Activated naive CD4-positive, alpha-beta T cell treated with anti-CD3 and anti-CD28 coated beads, Interleukin-2, amount 50 U/mL, for 16 hours (primary cell): Measurements from ENCODE around the gene SDK1.

ENCODE experiments used
- DNase-seq: peaks from one replicate; pipeline ENCODE4 v3.0.0-alpha.2; 2020

SDK1 gene

GRCh38 chr7:3300651-3301448 is at the start of gene SDK1:
Gene SDK1, plus strand, starts transcription at chr7:3301252. Its CDS starts 335 bp downstream, at chr7:3301587.
- DNase-seq, result peak; percentile 94

- no peak for DNase-seq
Measured at GRCh38 chr7:3254718-3255117, 46.3 kb upstream of the SDK1 start.

- no peak for DNase-seq
Measured at GRCh38 chr7:3259711-3260400, 41.2 kb upstream of the SDK1 start.

- DNase-seq, result no peak
Measured at GRCh38 chr7:3260401-3260715, 40.7 kb upstream of the SDK1 start.

- DNase-seq, result no peak
Measured at GRCh38 chr7:3264693-3265339, 36.2 kb upstream of the SDK1 start.

- DNase-seq, result no peak
Measured at GRCh38 chr7:3265388-3265787, 35.7 kb upstream of the SDK1 start.

GRCh38 chr7:3266240-3266639 is 34.8 kb upstream of the SDK1 start:
- no peak for DNase-seq

GRCh38 chr7:3267966-3268690 is 32.9 kb upstream of the SDK1 start:
- no peak for DNase-seq

- DNase-seq, result no peak
Measured at GRCh38 chr7:3270362-3270761, 30.7 kb upstream of the SDK1 start.

- DNase-seq, result no peak
Measured at GRCh38 chr7:3271298-3271697, 29.8 kb upstream of the SDK1 start.

- no peak for DNase-seq
Measured at GRCh38 chr7:3272691-3273141, 28.3 kb upstream of the SDK1 start.

GRCh38 chr7:3274131-3274530 is 26.9 kb upstream of the SDK1 start:
- no peak for DNase-seq

GRCh38 chr7:3277604-3278572 is 23.2 kb upstream of the SDK1 start:
- no peak for DNase-seq

GRCh38 chr7:3279147-3279818 is 21.8 kb upstream of the SDK1 start:
- no peak for DNase-seq

- no peak for DNase-seq
Measured at GRCh38 chr7:3280445-3280844, 20.6 kb upstream of the SDK1 start.

- no peak for DNase-seq
Measured at GRCh38 chr7:3280946-3281656, 20.0 kb upstream of the SDK1 start.

- DNase-seq, result no peak
Measured at GRCh38 chr7:3282457-3282856, 18.6 kb upstream of the SDK1 start.

GRCh38 chr7:3283130-3283704 is 17.8 kb upstream of the SDK1 start:
- DNase-seq, result no peak

- DNase-seq, result no peak
Measured at GRCh38 chr7:3285652-3286051, 15.4 kb upstream of the SDK1 start.

- DNase-seq, result no peak
Measured at GRCh38 chr7:3289996-3290395, 11.1 kb upstream of the SDK1 start.
